Keratinocyte (primary cell): ENCODE measurements around the gene SETD1B. TPM values are rescaled to one million over a fixed set of nuclear protein-coding genes. Genes with fewer than 3 reads are reported as not detected.

Source experiments
- DNase-seq: peaks from one replicate; pipeline ENCODE4 v3.0.0-alpha.2; 2011; ENCODE audit warnings: low read depth, missing footprints, low spot score
- FAIRE-seq: peaks from 2 replicates; lab custom pipeline; 2011; peaks lifted over from hg19 to GRCh38; lab: Jason Lieb, UNC
- H2AFZ ChIP-seq: 2 replicates; pipeline ENCODE4 v1.6.0; 2012; ENCODE audit warnings: low read length, control low read depth, inconsistent platforms; ENCODE audit not compliant: control insufficient read depth
- H3K27ac ChIP-seq: 2 replicates; pipeline ENCODE4 v1.5.1; 2011; ENCODE audit warnings: low read length; ENCODE audit not compliant: control insufficient read depth, insufficient read depth
- H3K27me3 ChIP-seq: 3 replicates; pipeline ENCODE4 v1.6.0; 2011; ENCODE audit warnings: low read length; ENCODE audit not compliant: control insufficient read depth, insufficient read depth; ENCODE audit errors: extremely low read depth
- H3K36me3 ChIP-seq, 2 experiments: 2 replicates in 1 of 2; 3 replicates in 1 of 2; pipeline ENCODE4 v1.5.1; 2011; ENCODE audit warnings: low read length in 2 of 2, mild to moderate bottlenecking in 1 of 2; ENCODE audit not compliant: control insufficient read depth in 2 of 2, insufficient read depth in 2 of 2; ENCODE audit errors: extremely low read depth in 1 of 2
- H3K4me1 ChIP-seq: 3 replicates; pipeline ENCODE4 v1.5.1; 2011; ENCODE audit warnings: low read length; ENCODE audit not compliant: control insufficient read depth, insufficient read depth; ENCODE audit errors: extremely low read depth
- H3K4me2 ChIP-seq: 3 replicates; pipeline ENCODE4 v1.6.0; 2011; ENCODE audit warnings: low read depth, low read length; ENCODE audit not compliant: control insufficient read depth, insufficient read depth; ENCODE audit errors: extremely low read depth
- H3K4me3 ChIP-seq, 3 experiments: fragments of 200-600 bp in 1 of 3; sonication (generic) in 1 of 3; 2 replicates in 2 of 3; 3 replicates in 1 of 3; pipeline ENCODE4 v1.5.1; 2011 to 2016; ENCODE audit warnings: low read length in 3 of 3, mild to moderate bottlenecking in 3 of 3, control low read depth in 2 of 3, inconsistent platforms in 1 of 3, low read depth in 1 of 3, mixed read lengths in 1 of 3, mixed run types in 1 of 3, moderate library complexity in 1 of 3; ENCODE audit not compliant: control insufficient read depth in 2 of 3, insufficient read depth in 2 of 3; ENCODE audit errors: extremely low read depth in 1 of 3
- H3K79me2 ChIP-seq: 2 replicates; pipeline ENCODE4 v1.6.0; 2012; ENCODE audit warnings: low read length; ENCODE audit not compliant: control insufficient read depth, insufficient read depth
- H3K9ac ChIP-seq: 3 replicates; pipeline ENCODE4 v1.6.0; 2011; ENCODE audit warnings: low read length; ENCODE audit not compliant: control insufficient read depth, insufficient read depth; ENCODE audit errors: extremely low read depth
- H3K9me1 ChIP-seq: 3 replicates; pipeline ENCODE4 v1.6.0; 2011; ENCODE audit warnings: low read length; ENCODE audit not compliant: control insufficient read depth, insufficient read depth; ENCODE audit errors: extremely low read depth
- H3K9me3 ChIP-seq: 2 replicates; pipeline ENCODE4 v1.5.1; 2012; ENCODE audit warnings: low read depth, low read length; ENCODE audit not compliant: control insufficient read depth
- H4K20me1 ChIP-seq: 3 replicates; pipeline ENCODE4 v1.6.0; 2011; ENCODE audit warnings: low read length; ENCODE audit not compliant: control insufficient read depth, insufficient read depth; ENCODE audit errors: extremely low read depth
- CTCF ChIP-seq, 3 experiments: IDR thresholded peaks in 1 of 3; conservative IDR thresholded peaks in 1 of 3; optimal IDR thresholded peaks in 1 of 3; 2 replicates in 2 of 3; 3 replicates in 1 of 3; pipeline versions ENCODE3 to v1.5.1; 2011; ENCODE audit warnings: low read length in 3 of 3, mild to moderate bottlenecking in 3 of 3, moderate library complexity in 2 of 3, control low read depth in 1 of 3, inconsistent platforms in 1 of 3; ENCODE audit not compliant: insufficient read depth in 2 of 3; ENCODE audit errors: extremely low read depth in 1 of 3
- EZH2 ChIP-seq: IDR thresholded peaks from one replicate; pipeline ENCODE4 v1.6.1; 2012; ENCODE audit warnings: inconsistent platforms, mild to moderate bottlenecking, low read length, moderate library complexity
- dilution Hi-C: fragments of 300-500 bp; cut with MboI; formaldehyde crosslinking; loops from one replicate; pipeline ENCODE4 v1.7.0; 2020; ENCODE audit warnings: low sequenced_read_pairs; ENCODE audit not compliant: extremely low pct_ligation_motif_present
- polyA plus RNA-seq, 5 experiments: library from polyadenylated mRNA; depleted of rRNA in 3 of 5; stranded (reverse) in 3 of 5; stranded (forward) in 1 of 5; unstranded in 1 of 5; fragments of >200 nt; gene quantifications; 1 replicate in 1 of 5; 2 replicates in 3 of 5; 3 replicates in 1 of 5; pipeline versions ENCODE4 v1.2.1 to v1.2.3, GENCODE V29; 2011 to 2012; ENCODE audit warnings: missing spikeins in 2 of 5, low read depth in 1 of 5, low replicate concordance in 1 of 5

SETD1B gene
- polyA plus RNA-seq, 1 donor (not counting 4 experiments of a cell fraction or from before 2014, with no cell fraction given): 0.72 TPM

GRCh38 chr12:121843236-121843982 is 39.6 kb downstream of the SETD1B start:
- Histone ChIP-seq H3K9me1 (no peaks in the 10 kb centered on the region), H3K79me2 (no peaks in the 10 kb centered on the region), H3K36me3 (no peaks in the 10 kb centered on the region), H4K20me1 (no peaks in the 10 kb centered on the region), H2AFZ (no peak overlapping the region), H3K4me3 (no peak overlapping the region), H3K27ac (no peak overlapping the region), H3K9me3 (no peaks in the 10 kb centered on the region), H3K4me1 (peaks cover 5% of the 10 kb centered on the region), H3K9ac (no peak overlapping the region), H3K4me2 (no peak overlapping the region), H3K27me3 (no peaks in the 10 kb centered on the region)
- dilution Hi-C loops: no loop called here
- TF ChIP-seq CTCF (optimal IDR thresholded peaks at IDR 0.05 in 1 of 3, IDR thresholded peaks at IDR 0.05 in 1 of 3, conservative IDR thresholded peaks at IDR 0.05 in 1 of 3; ENCODE audit: extremely low read depth in 1 of 3, insufficient read depth in 2 of 3, low read length in 3 of 3) (no peak), EZH2 (no peak)
- no peak for DNase-seq
- FAIRE-seq: no peak

GRCh38 chr12:121845701-121846100 is 41.9 kb downstream of the SETD1B start:
- Histone ChIP-seq H3K27me3 (no peaks in the 10 kb centered on the region), H3K36me3 (no peaks in the 10 kb centered on the region), H3K79me2 (no peaks in the 10 kb centered on the region), H4K20me1 (no peaks in the 10 kb centered on the region), H3K4me3 (no peak overlapping the region), H3K4me2 (no peak overlapping the region), H3K9me3 (no peaks in the 10 kb centered on the region), H3K27ac (no peak overlapping the region), H3K4me1 (no peaks in the 10 kb centered on the region), H3K9ac (no peak overlapping the region), H3K9me1 (no peaks in the 10 kb centered on the region), H2AFZ (no peak overlapping the region)
- dilution Hi-C loops: no loop called here
- TF ChIP-seq EZH2 (no peak), CTCF (optimal IDR thresholded peaks at IDR 0.05 in 1 of 3, IDR thresholded peaks at IDR 0.05 in 1 of 3, conservative IDR thresholded peaks at IDR 0.05 in 1 of 3; ENCODE audit: extremely low read depth in 1 of 3, insufficient read depth in 2 of 3, low read length in 3 of 3) (no peak)
- FAIRE-seq (no peak), DNase-seq (no peak)
